ENCODE measurements around the gene ABHD18.

DNA sequence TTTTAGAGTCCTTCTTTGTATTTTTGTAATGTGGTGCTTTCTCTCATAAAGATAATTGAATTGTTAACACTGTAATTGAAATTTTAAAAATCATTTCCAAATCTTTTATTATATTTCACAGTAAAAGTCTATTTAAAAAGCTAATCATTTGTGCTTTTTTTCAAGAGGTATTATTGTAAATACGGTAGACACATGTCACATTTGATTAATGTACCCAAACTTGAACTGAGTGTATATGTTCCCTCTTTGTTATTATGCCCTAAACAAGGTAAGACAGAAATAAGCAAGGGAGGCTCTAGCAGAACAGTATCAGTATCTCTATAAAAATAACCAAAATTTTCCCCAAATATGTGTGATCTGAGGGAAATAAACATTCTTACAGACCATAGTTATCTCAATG lies 74.4 kb downstream of the ABHD18 start:
- TF ChIP-seq POLR2A (IDR thresholded peaks at IDR 0.05) (no peak), POLR2AphosphoS5 (IDR thresholded peaks at IDR 0.05) (no peak), EP300 (IDR thresholded peaks at IDR 0.05; ENCODE audit: low read depth) (no peak)
- TF ChIP-seq, protein P1, sequence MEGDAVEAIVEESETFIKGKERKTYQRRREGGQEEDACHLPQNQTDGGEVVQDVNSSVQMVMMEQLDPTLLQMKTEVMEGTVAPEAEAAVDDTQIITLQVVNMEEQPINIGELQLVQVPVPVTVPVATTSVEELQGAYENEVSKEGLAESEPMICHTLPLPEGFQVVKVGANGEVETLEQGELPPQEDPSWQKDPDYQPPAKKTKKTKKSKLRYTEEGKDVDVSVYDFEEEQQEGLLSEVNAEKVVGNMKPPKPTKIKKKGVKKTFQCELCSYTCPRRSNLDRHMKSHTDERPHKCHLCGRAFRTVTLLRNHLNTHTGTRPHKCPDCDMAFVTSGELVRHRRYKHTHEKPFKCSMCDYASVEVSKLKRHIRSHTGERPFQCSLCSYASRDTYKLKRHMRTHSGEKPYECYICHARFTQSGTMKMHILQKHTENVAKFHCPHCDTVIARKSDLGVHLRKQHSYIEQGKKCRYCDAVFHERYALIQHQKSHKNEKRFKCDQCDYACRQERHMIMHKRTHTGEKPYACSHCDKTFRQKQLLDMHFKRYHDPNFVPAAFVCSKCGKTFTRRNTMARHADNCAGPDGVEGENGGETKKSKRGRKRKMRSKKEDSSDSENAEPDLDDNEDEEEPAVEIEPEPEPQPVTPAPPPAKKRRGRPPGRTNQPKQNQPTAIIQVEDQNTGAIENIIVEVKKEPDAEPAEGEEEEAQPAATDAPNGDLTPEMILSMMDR (IDR thresholded peaks at IDR 0.05): no peak
